ENCODE results near the gene TMEFF2. TPM values are rescaled to one million over a fixed set of nuclear protein-coding genes. Genes with fewer than 3 reads are reported as not detected.

Gene TMEFF2
- total RNA-seq, 1 donor from 2014 or later: not detected

DNA sequence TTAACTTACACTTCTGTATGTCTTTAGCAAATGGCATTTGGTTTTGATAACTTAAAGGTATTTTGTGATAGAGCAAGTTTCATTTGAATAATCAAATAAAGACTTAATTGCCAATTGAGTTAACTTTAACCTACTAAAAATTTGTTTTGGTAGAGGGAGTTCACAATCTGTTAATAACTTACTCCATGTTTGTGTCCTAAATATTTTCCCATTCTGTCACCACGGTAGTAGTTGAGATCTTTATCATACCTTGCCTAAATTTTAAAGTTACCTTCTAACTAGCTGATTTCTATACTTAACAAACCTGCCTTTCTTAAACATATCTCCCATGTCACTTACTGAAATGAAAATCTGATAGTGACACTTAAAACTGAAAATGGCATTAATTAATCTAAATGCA lies 127.1 kb downstream of the TMEFF2 start:
- no peak for DNase-seq (ENCODE audit: low read depth in 2 of 2)

DNA sequence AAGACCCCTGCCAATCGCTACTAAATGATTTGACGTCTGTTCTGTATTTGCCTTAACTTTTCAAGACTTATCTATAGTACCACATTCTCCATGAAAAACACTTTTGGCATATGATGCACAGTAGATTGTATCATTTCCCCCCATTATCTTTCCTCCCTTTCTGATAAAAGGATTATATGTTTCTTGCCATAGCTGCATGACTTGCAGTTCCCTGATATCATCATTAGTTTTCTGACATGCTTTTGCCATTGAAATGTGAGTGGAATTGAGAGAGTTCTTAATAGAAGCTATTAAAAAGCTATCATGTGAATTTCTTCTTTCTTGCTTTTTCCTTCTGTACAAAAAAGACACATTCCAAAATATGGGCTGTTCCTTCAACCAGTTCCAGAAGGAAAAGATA lies 130.3 kb downstream of the TMEFF2 start:
- no peak for DNase-seq (ENCODE audit: low read depth in 2 of 2)

DNA sequence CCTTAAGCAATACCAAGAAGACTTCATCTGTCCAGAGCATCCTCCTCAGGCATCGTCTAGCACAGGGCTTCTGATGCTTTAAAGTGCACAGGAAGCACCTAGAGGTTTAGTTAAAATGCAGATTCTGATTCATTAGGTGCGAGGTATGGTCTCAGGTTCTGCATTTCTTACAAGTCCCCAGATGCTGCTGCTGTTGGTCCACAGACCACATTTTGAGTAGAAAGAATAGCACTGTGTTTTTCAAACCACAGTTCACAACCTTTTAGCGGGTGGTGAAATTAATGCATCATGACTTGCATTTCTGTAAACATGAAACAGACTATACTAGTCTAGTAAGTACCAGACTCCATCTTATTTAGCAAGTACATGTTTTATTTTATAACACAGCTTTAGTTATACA lies 134.6 kb downstream of the TMEFF2 start:
- no peak for DNase-seq (ENCODE audit: low read depth in 2 of 2)

DNA sequence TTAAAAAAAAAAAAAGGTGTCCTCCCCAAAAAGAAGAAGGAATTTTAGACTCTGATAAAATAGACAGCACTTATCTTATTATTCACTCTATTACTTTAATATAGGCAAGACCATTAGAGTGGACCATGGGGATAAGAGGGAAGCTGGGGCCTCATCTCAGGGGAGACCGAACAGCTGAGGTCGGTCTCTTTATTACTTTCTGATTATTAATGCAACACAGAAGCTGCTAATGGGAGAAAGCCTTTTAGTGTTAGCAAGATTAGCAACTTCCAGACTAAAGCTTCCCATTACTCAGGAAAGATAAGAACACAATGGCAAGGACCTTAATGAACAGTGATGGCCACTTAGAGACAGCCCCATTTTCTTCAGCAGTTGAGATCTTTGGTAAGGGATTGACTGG lies 135.5 kb downstream of the TMEFF2 start:
- no peak for DNase-seq (ENCODE audit: low read depth in 2 of 2)

DNA sequence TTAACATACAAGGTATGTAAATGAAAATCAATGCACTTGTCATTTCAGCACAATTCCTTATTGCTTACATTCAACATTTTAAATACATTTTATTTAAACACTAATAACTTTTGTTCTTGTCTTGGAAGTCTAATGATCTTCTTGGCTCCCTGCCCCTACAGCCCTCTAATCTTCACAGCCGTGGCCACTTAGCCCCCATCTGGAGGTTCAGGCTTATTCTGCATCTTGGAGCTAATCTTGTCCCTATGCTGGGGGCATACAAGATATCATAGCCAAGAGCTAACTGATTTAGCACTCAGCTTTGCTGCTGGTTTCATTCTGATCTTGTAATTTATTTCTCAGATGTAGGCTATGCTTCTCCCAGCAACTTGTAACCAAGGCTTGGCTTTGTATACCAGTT lies 140.8 kb downstream of the TMEFF2 start:
- no peak for DNase-seq (ENCODE audit: low read depth in 2 of 2)

DNA sequence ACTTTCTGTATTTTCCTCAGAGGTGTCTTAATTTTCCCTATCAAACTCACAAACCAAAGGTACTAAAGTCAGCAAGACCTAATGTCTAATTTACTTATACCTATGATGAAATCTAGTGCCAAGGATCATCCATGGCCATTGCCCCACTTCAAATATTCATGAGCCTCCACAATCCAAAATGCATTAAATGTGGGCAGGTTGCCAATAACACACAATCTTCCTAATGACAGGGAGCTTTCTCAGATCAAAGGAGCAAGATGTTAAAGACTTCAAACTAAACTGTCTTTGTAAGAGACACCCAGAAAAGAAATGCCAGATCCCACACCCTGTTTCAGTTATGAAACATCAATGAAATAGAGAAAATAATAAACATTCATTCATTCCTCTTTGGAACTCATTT lies 143.2 kb downstream of the TMEFF2 start:
- no peak for DNase-seq (ENCODE audit: low read depth in 2 of 2)

DNA sequence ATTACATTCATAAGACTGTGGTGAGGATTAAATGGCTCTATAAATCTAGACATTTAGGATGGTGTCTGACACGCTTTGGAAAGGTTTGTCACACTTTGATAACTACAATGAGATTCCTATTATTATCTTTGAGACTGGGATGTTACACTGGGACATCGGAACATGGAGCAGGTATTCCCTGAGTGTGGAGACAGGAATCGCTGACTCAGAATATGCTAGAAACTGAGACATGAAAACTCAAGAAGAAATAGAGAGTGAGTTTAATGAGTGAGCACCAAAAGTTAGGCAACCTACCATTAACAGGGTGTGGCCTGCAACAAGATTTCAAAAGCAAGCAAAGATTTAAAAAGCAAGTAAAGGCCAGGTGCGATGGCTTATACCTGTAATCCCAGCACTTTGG lies 145.4 kb downstream of the TMEFF2 start:
- no peak for DNase-seq (ENCODE audit: low read depth in 2 of 2)

DNA sequence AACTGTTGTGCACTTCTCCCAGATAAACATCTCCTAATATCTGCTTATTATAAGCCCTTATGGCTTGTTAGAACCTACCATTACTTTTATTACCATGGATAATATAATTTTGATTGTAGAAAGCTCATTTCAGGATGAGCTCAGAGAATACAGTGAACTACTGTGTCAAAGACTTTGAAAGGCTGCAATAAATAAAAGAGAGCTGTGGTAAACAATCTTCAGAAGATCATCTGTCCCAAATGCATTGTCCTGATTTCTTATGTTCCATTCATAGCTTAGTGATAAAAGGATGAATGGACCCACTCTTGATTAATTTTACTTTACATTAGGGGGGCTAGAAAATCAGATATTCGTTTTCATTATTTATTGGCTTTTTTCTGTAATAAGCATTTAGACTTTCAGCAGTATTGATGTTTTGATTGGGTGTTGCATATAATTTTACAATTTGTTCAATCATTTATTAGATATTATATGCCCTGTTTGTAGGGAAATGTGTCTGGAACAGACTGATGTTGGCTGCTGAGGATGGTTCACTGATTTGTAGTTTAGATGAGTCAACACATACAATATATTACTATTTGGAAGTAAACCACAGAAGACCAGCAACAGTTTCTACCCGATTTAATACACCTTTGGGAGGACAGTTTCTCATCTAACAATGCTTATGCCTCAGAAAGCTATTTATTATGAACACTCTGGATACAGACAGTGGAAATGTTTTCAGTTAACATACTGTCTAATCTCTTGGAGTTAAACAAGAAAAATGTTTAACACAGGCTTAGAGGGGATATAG lies 147.2 kb downstream of the TMEFF2 start:
- no peak for DNase-seq (ENCODE audit: low read depth in 2 of 2)

DNA sequence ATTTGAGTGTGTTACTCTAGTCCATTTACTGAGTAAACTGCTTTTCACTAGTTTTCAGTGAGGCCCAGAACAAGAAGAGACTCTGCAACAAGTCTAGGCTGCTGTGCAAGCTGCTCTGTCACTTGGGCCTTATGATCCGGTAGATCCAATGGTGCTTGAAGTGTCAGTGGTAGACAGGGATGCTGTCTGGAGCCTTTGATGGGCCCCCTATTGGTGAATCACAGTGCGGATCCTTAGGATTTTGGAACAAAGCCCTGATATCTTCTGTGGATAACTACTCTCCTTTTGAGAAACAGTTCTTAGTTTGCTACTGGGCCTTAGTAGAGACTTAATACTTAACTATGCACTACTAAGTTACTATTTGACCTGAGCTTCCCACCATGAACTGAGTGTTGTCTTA lies 150.2 kb downstream of the TMEFF2 start:
- no peak for DNase-seq (ENCODE audit: low read depth in 2 of 2)

DNA sequence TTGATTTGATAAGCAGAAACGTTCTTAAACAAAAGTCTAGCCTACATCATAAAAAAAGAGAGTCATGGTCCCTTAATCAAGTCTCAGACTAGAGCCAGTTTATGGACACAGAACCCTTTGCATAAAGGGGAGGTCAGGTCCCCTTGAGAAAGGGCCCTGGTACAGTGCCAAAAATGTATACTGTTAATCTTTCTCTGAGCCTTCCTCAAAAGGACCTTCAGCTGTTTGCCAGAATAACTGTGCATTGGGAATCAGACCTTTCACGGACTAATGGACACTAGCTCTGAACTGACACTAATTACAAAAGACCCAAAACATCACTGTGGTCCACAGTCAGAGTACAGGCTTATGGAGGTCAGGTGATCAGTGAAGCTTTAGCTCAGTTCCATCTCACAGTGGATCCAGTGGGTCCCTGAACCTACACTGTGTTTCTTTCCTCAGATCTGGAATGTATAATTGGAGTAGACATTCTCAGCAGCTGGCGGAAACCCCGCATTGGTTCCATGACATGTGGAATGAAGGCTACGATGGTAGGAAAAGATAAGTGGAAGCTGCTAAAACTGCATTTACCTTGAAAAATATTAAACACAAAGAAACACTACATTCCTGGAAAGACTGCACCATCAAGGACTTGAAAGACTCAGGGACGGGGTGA lies 151.4 kb downstream of the TMEFF2 start:
- DNase-seq (ENCODE audit: low read depth in 2 of 2): no peak

DNA sequence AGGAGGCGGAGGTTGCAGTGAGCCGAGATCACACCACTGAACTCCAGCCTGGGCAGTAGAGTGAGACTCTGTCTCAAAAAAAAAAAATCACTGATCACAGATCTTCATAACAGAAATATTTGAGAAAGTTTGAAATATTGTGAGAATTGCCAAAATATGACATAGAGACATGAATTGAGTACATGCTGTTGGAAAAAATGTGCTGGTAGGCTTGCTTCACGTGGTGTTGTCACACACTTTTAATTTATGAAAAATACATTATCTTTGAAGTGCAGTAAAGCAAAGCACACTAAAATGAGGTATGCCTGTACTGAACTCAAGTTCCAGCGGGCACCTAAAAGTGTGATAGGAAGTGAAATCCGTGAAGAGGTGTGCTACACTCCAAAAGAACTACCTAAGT lies 152.6 kb downstream of the TMEFF2 start:
- no peak for DNase-seq (ENCODE audit: low read depth in 2 of 2)

DNA sequence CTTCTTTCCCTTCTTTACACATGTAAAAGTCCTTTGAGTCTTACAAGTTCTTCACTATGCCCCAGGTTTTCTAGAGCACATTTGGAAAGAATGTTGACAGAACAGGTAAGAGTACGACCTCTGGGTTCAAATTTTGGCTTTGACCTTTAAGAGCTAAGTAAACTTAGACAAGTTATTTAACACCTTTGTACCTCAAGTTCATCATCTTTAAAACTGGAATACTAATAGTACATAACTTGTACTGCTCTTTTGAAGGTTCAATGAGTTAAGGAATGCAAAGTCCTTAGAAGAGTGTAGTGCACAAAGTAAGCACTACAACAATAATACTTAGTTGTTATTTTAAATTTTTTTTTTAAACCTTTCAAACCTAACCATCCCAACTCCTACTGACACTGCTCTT lies 156.6 kb downstream of the TMEFF2 start:
- no peak for DNase-seq (ENCODE audit: low read depth in 2 of 2)

DNA sequence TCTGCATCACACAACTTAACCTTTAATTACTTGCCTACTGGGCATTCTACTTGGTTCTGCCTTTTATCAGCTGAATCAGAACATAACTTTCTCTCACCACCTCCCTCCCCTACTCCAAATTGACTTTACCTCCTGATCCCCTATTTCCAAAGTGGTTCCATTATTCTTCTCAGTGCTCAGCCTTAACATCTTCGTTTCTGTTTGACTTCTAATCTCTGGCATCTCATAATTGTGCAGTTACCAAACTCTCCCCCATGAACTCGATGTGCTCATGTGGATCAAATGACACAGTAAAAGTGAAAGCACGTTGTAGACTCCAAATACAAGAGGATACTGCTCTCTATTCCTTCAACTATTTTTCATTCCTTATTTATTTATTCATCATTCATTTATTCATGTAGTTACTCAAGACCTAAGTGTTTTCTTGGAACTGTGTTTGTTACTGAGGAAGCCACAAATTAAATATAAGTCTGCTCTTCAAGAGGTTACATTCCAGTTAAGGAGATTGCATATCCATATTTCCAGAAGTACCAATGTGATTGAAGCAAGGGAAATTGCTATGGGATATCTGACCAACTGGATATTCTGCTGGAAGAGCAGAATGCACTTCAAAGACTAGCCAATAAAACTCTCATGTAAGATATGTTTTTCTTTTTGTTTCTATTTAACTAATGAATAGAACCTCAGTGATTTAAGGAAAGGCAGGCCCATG lies 158.8 kb downstream of the TMEFF2 start:
- no peak for DNase-seq (ENCODE audit: low read depth in 2 of 2)

DNA sequence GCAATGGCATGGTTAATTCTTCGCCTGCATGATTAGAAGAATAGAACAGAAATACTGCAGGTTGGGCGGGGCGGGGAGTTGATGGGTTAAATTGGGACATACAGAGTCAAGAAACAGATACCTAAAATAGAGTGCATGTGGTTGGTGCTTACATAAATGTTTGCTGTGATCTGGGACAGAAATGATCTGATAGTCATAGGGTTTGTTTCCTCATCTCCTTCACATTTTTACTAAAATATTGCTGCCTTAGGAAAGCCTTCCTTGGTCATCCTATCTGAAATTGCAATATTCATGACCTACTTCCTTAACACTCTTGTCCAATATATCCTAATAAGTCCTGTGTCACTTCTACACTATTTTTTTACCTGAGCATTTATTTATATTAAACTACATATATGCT lies 163.9 kb downstream of the TMEFF2 start:
- no peak for DNase-seq (ENCODE audit: low read depth in 2 of 2)

DNA sequence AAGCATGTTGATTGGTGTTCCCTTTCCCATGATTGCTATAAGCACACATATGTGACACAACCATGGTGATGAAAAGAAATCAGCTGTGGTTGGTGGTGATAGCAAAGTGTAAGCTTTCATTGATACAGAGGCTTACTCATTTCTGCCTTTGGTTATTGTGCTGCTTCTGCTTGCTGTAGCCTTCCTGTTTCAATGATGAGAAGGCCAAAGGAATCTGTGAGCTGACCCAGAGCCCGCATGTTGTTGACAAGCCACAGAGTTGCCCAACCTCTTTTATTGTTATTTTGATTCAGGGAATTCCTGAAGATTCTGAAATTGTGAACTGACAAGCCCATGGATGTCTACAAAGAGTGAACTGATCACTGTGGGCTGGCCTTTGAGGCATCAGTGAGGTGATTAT lies 164.4 kb downstream of the TMEFF2 start:
- DNase-seq (ENCODE audit: low read depth in 2 of 2): no peak

DNA sequence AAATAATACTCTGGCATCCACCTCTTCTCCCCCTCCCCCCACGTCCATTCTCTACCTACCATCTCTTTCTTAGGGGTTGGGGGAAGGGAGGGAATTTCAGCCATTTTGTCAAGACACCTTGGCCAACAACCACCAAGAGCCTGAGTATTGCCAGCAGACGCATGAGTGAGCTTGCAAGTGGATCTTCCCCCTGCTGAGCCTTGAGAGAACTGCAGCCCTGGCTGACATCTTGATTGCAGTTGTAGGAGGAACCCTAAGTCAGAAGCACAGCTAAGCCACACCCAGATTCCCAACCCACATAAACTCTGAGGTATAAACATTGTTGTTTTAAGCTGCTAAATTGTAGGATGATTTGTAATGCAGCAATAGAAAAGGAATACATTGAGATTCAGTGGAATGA lies 165.6 kb downstream of the TMEFF2 start:
- no peak for DNase-seq (ENCODE audit: low read depth in 2 of 2)

DNA sequence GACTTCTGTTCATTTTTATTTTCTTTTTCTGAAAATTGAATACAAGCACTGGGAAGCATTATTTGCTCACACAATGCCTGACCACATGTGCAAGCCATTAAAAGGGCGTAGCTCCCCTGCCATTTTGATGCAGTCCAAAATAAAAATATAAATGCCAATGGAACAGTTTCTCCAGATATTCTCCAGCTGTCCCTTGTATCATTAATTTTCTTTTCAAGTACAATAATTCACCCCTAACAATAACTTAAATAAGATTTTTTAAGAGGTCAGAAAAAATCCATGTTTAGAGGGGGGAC lies 168.0 kb downstream of the TMEFF2 start:
- no peak for DNase-seq (ENCODE audit: low read depth in 2 of 2)

DNA sequence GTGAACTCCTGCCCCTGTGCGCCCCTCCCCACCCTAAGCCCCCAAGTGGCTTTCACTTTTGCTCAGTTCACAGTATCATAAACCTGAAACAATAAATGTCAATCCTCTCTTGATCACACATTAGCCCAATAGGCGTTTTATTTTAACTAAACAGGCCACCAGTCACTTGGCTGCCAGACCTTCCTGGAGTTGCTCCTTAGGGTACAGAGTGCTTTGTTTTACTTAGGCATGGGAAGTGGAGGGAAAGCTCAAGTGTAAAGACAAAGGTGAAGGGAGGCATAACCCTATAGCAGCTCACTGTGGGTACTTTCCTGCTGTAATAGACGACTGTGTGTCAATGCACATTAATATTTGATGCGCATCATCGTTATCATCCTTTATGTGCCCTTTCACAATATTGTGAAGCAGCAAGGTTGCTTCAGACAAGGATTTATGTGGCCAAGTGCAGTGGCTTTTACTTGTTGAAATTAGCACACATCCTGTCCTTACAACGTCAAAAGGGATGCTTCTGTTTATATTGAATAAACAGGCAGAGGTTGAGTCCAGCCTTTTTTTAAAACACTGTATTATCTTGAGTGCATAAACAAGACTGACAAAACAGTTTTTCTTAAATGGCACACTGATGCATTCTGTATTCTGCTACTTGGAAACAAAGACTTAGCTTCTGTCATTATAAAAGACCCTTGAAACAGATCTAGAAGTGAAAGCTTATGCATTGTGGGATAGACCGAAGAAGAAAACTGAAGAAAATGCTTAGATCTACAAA lies 168.5 kb downstream of the TMEFF2 start:
- DNase-seq (ENCODE audit: low read depth in 2 of 2): no peak

DNA sequence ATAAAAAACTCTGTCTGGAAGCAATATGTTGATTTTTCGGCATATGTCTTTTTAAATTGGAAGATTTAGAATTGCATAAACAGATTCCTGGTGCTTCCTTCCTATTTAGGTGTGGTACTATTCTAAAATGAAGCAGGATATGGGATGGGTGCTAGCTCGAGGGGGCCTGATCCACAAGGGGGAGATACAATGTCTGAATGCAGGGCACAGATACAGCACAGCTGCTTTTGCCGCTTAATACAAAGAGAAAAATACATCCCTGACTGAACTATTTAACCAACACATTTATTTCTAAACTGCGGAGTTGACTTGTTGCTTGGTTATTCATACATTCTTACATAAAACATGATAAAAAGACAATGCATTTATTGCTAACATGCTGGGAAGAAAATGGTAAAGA lies 169.1 kb downstream of the TMEFF2 start:
- no peak for DNase-seq (ENCODE audit: low read depth in 2 of 2)

DNA sequence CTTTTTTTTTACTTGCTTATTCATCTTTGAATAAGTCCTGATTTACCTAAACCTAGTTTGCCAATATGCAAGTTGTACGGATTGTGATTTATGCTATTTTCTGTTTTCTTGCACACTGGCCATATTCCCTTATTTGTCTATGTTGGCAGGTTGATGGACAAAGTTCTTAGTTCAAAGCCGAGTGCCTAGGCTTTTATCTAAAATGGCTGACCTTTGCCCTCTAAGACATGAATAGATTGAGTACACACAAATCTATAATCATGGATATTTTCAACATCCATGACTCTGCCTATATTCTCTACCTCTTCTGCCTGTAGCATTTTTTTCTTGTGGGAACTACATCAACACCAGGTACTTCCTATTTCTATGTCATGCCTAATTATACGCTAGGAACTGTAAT lies 171.7 kb downstream of the TMEFF2 start:
- no peak for DNase-seq (ENCODE audit: low read depth in 2 of 2)

DNA sequence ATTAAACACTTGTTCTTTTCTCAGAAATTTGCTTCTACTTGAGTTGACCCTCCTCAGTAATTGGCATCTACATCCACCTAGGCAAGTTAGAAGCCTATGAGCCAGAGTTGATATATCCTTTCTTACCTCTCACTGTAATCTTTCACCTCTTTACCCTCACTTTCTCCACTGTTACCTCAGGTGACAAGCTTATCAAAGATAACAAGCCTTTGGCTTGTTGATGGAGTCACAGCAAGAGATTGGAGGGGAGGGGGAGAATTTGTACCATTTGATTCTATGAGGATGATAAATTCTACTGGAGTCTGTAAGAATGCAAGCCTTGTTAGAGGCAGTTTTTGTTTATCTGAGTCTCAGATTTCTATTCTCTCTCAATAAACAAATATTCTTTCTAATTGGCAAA lies 176.9 kb downstream of the TMEFF2 start:
- DNase-seq (ENCODE audit: low read depth in 2 of 2): no peak

DNA sequence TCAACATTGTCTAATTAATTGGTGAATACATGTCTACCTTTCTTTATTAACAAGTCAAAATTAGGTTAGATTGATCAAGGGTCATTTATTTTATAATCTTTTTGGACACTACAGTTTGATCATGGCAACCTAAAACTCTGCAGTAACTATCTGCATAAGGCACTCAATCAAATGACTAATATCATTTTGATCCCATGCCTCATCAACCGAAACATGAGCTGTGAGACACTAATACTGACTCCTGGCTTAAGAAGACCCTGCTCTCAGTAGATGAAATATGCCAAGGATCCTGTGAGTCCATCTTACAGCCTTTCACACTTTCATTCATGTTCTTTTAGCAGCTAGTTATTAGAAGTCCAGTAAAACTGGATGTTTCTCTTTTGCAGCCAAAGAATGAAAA lies 178.5 kb downstream of the TMEFF2 start:
- DNase-seq (ENCODE audit: low read depth in 2 of 2): no peak
